ENCODE results near the gene DLG1.

DLG1 gene

GRCh38 chr3:197306374-197307086 is 8.1 kb upstream of the DLG1 start:
- H3K27me3 ChIP-seq (replicated peaks in 2 of 5; ENCODE audit: control insufficient read depth in 4 of 5, insufficient read depth in 5 of 5, low read length in 4 of 5), result peaks cover 0 to 3% (median 0%) of the 10 kb centered on the region in 5 experiments
- H3K4me3 ChIP-seq (ENCODE audit: control insufficient read depth in 1 of 7, extremely low read depth in 1 of 7, insufficient read depth in 4 of 7, low read depth in 2 of 7, low read length in 6 of 7), result no peak overlapping the region
- no peaks in the 10 kb centered on the region for H3K36me3 ChIP-seq (ENCODE audit: control insufficient read depth in 4 of 4, insufficient read depth in 4 of 4, low read length in 3 of 4)
- DNase-seq, result no peak
- no peaks in the 10 kb centered on the region for H3K9me3 ChIP-seq (ENCODE audit: control extremely low read depth in 1 of 5, control insufficient read depth in 4 of 5, insufficient read depth in 2 of 5, low read depth in 1 of 5, low read length in 4 of 5)
- POLR2A ChIA-PET, result no interaction called here
- H3K27ac ChIP-seq (ENCODE audit: insufficient read depth in 1 of 2, low read depth in 1 of 2, low read length in 2 of 2, poor library complexity in 1 of 2, severe bottlenecking in 2 of 2), result no peak overlapping the region
- no peaks in the 10 kb centered on the region for H3K4me1 ChIP-seq (ENCODE audit: control extremely low read depth in 1 of 4, control insufficient read depth in 4 of 4, insufficient read depth in 4 of 4, low read length in 3 of 4)
- 98% methylated on average over 6 of the region's 7 CpGs for WGBS (ENCODE audit: insufficient coverage)
- CTCF ChIA-PET, result interaction anchor here (1.0 kb wide), 1 partner anchor 8 kb away, joined by 3 read pairs; no protein-coding TSS in a partner anchor

DNA sequence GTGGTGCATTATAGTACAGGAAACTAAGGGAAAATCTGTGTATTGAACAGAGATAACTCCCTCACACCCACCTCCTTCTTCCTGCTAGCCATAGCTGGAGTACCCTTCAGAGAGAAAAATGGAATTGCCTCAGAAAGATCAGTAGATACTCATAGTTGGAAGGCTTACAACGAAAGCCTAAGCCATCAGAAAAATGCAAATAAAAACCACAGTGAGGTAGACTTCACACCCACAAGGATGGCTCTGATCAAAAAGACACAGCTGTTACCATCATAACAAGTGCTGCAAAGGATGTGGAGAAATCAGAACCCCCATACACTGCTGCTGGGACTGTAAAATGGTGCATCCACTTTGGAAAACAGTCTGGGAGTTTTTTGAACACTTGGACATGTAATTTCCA is 7.4 kb upstream of the DLG1 start:
- ChIA-PET CTCF (interaction anchor here (1.0 kb wide), 1 partner anchor 9 kb away, joined by 3 read pairs; no protein-coding TSS in a partner anchor), POLR2A (no interaction called here)
- WGBS (ENCODE audit: insufficient coverage), result 100% methylated on average over 1 of the region's 1 CpG
- Histone ChIP-seq H3K4me1 (ENCODE audit: control extremely low read depth in 1 of 4, control insufficient read depth in 4 of 4, insufficient read depth in 4 of 4, low read length in 3 of 4) (no peaks in the 10 kb centered on the region), H3K27ac (ENCODE audit: insufficient read depth in 1 of 2, low read depth in 1 of 2, low read length in 2 of 2, poor library complexity in 1 of 2, severe bottlenecking in 2 of 2) (no peak overlapping the region), H3K27me3 (replicated peaks in 2 of 5; ENCODE audit: control insufficient read depth in 4 of 5, insufficient read depth in 5 of 5, low read length in 4 of 5) (peaks cover 0 to 3% (median 0%) of the 10 kb centered on the region in 5 experiments), H3K36me3 (ENCODE audit: control insufficient read depth in 4 of 4, insufficient read depth in 4 of 4, low read length in 3 of 4) (no peaks in the 10 kb centered on the region), H3K9me3 (ENCODE audit: control extremely low read depth in 1 of 5, control insufficient read depth in 4 of 5, insufficient read depth in 2 of 5, low read depth in 1 of 5, low read length in 4 of 5) (no peaks in the 10 kb centered on the region), H3K4me3 (ENCODE audit: control insufficient read depth in 1 of 7, extremely low read depth in 1 of 7, insufficient read depth in 4 of 7, low read depth in 2 of 7, low read length in 6 of 7) (no peak overlapping the region)
- no peak for DNase-seq

DNA sequence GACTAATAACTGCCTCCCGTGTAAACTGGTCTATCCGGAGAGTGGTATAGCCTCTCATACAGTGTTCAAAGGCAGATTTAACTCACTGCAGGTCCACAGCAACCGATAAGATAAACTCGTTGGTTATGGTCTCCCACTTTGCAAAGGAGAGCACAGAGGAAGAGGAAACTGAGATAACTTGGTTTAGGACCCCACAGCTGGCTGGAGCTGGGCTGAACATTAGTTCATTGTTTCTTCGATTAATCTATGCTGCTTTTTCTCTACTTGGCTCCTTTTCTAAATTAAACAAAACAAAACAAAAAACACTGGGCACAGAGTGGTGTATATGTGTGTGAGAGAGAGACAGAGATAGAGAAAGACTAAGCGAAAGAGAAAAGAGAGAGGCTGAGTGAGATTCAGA is 5.0 kb upstream of the DLG1 start:
- Histone ChIP-seq H3K4me3 (ENCODE audit: control insufficient read depth in 1 of 7, extremely low read depth in 1 of 7, insufficient read depth in 4 of 7, low read depth in 2 of 7, low read length in 6 of 7) (no peak overlapping the region), H3K27me3 (replicated peaks in 2 of 5; ENCODE audit: control insufficient read depth in 4 of 5, insufficient read depth in 5 of 5, low read length in 4 of 5) (peaks cover 0 to 9% (median 3%) of the 10 kb centered on the region in 5 experiments), H3K27ac (ENCODE audit: insufficient read depth in 1 of 2, low read depth in 1 of 2, low read length in 2 of 2, poor library complexity in 1 of 2, severe bottlenecking in 2 of 2) (no peak overlapping the region), H3K4me1 (ENCODE audit: control extremely low read depth in 1 of 4, control insufficient read depth in 4 of 4, insufficient read depth in 4 of 4, low read length in 3 of 4) (peaks cover 0 to 11% (median 11%) of the 10 kb centered on the region in 4 experiments), H3K9me3 (ENCODE audit: control extremely low read depth in 1 of 5, control insufficient read depth in 4 of 5, insufficient read depth in 2 of 5, low read depth in 1 of 5, low read length in 4 of 5) (no peaks in the 10 kb centered on the region), H3K36me3 (ENCODE audit: control insufficient read depth in 4 of 4, insufficient read depth in 4 of 4, low read length in 3 of 4) (no peaks in the 10 kb centered on the region)
- DNase-seq, result no peak
- ChIA-PET POLR2A (interaction anchor here (1.4 kb wide), 1 partner anchor 20 kb away, joined by 4 read pairs; no protein-coding TSS in a partner anchor), CTCF (no interaction called here)
- WGBS (ENCODE audit: insufficient coverage), result 81% methylated on average over 5 of the region's 6 CpGs

DNA sequence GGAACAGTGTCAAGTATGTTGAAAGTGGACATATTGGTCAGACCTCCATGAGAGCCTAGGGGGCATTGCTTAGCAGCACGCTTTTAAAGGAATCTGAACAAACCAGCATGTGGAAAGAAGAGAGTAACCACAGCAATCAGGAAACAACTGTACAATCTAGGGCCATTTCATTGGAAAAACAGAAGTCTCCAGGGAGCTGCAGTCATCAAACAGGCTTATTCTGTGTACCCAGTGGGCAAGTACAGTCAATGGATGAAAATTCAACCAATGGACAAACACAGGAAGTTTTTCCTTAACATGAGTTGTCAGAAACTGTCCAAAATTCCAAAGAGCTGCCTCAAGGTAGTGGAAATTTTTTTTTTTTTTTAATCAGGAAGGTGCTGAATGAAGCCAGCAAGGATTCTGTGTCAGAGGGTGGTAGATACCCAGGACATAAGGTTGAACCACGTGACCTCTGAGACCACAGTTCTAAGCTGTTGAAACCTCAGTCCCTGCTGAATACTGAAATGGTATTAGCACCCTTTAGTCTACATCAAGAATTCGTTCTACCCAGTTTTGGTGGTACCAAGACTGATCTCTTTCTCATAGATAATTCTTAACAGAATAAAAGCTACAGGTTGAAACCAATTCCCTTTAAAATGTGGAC is 4.4 kb upstream of the DLG1 start:
- CTCF ChIA-PET, result no interaction called here
- DNase-seq, result no peak
- Histone ChIP-seq H3K36me3 (ENCODE audit: control insufficient read depth in 4 of 4, insufficient read depth in 4 of 4, low read length in 3 of 4) (no peaks in the 10 kb centered on the region), H3K27ac (ENCODE audit: insufficient read depth in 1 of 2, low read depth in 1 of 2, low read length in 2 of 2, poor library complexity in 1 of 2, severe bottlenecking in 2 of 2) (no peak overlapping the region), H3K4me1 (ENCODE audit: control extremely low read depth in 1 of 4, control insufficient read depth in 4 of 4, insufficient read depth in 4 of 4, low read length in 3 of 4) (peaks cover 0 to 11% (median 11%) of the 10 kb centered on the region in 4 experiments), H3K9me3 (ENCODE audit: control extremely low read depth in 1 of 5, control insufficient read depth in 4 of 5, insufficient read depth in 2 of 5, low read depth in 1 of 5, low read length in 4 of 5) (no peaks in the 10 kb centered on the region), H3K4me3 (ENCODE audit: control insufficient read depth in 1 of 7, extremely low read depth in 1 of 7, insufficient read depth in 4 of 7, low read depth in 2 of 7, low read length in 6 of 7) (no peak overlapping the region), H3K27me3 (replicated peaks in 2 of 5; ENCODE audit: control insufficient read depth in 4 of 5, insufficient read depth in 5 of 5, low read length in 4 of 5) (peaks cover 0 to 9% (median 3%) of the 10 kb centered on the region in 5 experiments)
- 78% methylated on average over 2 of the region's 3 CpGs for WGBS (ENCODE audit: insufficient coverage)
- POLR2A ChIA-PET, result interaction anchor here (1.4 kb wide), 1 partner anchor 19 kb away, joined by 4 read pairs; no protein-coding TSS in a partner anchor

DNA sequence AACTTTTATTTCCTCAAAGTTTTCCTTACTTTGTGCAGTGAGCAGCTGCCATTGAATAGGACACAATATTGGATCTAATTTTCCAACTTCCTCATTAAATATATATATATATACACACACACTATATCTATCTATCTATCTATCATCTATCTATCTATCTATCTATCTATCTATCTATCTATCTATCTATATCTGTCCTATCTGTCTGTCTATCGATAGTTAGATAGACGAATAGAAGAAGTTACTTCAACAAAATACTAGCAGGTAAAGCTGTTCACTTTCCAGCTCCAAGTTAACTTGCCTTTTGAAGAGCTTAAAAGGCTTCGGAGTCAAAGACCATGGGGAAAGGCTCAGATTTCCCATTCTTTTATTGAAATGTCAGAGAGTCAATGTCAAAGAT is 3.6 kb upstream of the DLG1 start:
- CTCF ChIA-PET, result no interaction called here
- Histone ChIP-seq H3K36me3 (ENCODE audit: control insufficient read depth in 4 of 4, insufficient read depth in 4 of 4, low read length in 3 of 4) (no peaks in the 10 kb centered on the region), H3K27ac (ENCODE audit: insufficient read depth in 1 of 2, low read depth in 1 of 2, low read length in 2 of 2, poor library complexity in 1 of 2, severe bottlenecking in 2 of 2) (no peak overlapping the region), H3K27me3 (replicated peaks in 2 of 5; ENCODE audit: control insufficient read depth in 4 of 5, insufficient read depth in 5 of 5, low read length in 4 of 5) (peaks cover 0 to 9% (median 3%) of the 10 kb centered on the region in 5 experiments), H3K4me3 (ENCODE audit: control insufficient read depth in 1 of 7, extremely low read depth in 1 of 7, insufficient read depth in 4 of 7, low read depth in 2 of 7, low read length in 6 of 7) (no peak overlapping the region), H3K9me3 (ENCODE audit: control extremely low read depth in 1 of 5, control insufficient read depth in 4 of 5, insufficient read depth in 2 of 5, low read depth in 1 of 5, low read length in 4 of 5) (no peaks in the 10 kb centered on the region), H3K4me1 (ENCODE audit: control extremely low read depth in 1 of 4, control insufficient read depth in 4 of 4, insufficient read depth in 4 of 4, low read length in 3 of 4) (peaks cover 0 to 15% (median 12%) of the 10 kb centered on the region in 4 experiments)
- 100% methylated on average over 3 of the region's 3 CpGs for WGBS (ENCODE audit: insufficient coverage)
- no peak for DNase-seq
- POLR2A ChIA-PET, result no interaction called here

DNA sequence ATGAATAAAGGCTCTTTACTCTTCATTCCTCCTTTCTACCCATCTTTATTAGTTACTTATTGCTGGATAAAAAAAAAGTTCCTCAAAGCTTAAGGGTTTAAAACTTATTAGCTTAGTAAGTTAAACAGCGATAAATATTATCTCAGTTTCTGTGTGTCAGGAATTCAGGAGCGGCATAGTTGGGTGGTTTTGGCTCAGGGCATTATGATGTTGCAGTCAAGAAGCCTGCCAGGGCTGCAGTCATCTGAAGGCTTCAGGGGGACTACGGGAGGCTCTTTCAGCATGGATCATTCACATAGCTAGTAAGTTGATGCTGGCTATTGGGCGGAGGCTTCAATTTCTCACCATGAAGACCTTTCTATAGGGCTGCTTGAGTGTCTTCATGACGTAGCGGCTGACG is 1.9 kb upstream of the DLG1 start:
- Histone ChIP-seq H3K27ac (ENCODE audit: insufficient read depth in 1 of 2, low read depth in 1 of 2, low read length in 2 of 2, poor library complexity in 1 of 2, severe bottlenecking in 2 of 2) (no peak overlapping the region), H3K36me3 (ENCODE audit: control insufficient read depth in 4 of 4, insufficient read depth in 4 of 4, low read length in 3 of 4) (peaks cover 0 to 9% (median 0%) of the 10 kb centered on the region in 4 experiments), H3K4me1 (ENCODE audit: control extremely low read depth in 1 of 4, control insufficient read depth in 4 of 4, insufficient read depth in 4 of 4, low read length in 3 of 4) (peaks cover 0 to 24% (median 18%) of the 10 kb centered on the region in 4 experiments), H3K9me3 (ENCODE audit: control extremely low read depth in 1 of 5, control insufficient read depth in 4 of 5, insufficient read depth in 2 of 5, low read depth in 1 of 5, low read length in 4 of 5) (no peaks in the 10 kb centered on the region), H3K4me3 (ENCODE audit: control insufficient read depth in 1 of 7, extremely low read depth in 1 of 7, insufficient read depth in 4 of 7, low read depth in 2 of 7, low read length in 6 of 7) (no peak overlapping the region), H3K27me3 (replicated peaks in 2 of 5; ENCODE audit: control insufficient read depth in 4 of 5, insufficient read depth in 5 of 5, low read length in 4 of 5) (peaks cover 0 to 9% (median 3%) of the 10 kb centered on the region in 5 experiments)
- ChIA-PET CTCF (interaction anchor here (1.0 kb wide), 1 partner anchor 44 kb away, joined by 3 read pairs; no protein-coding TSS in a partner anchor), POLR2A (no interaction called here)
- no peak for DNase-seq
- WGBS (ENCODE audit: insufficient coverage), result 98% methylated on average over 7 of the region's 7 CpGs

Measured in common myeloid progenitor, CD34-positive (primary cell).